Naive thymus-derived CD4-positive, alpha-beta T cell (primary cell): ENCODE results near the gene NSMF. TPM values are rescaled to one million over a fixed set of nuclear protein-coding genes. Genes with fewer than 3 reads are reported as not detected.

Experiments used
- ATAC-seq: fragments of 150-1000 bp; cut with Tn5 transposase; 2 replicates; pipeline ENCODE4 v1.10.0; 2021; ENCODE audit warnings: mild to moderate bottlenecking, moderate library complexity
- CTCF ChIA-PET: fragments of 350-600 bp; sonication (Branson Sonifier 250); formaldehyde crosslinking; loops from one replicate; lab custom pipeline; 2021; ENCODE audit warnings: antibody characterized with exemption; lab: Charles Lee
- POLR2A ChIA-PET: fragments of 350-600 bp; sonication (Branson Sonifier 250); formaldehyde crosslinking; loops from one replicate; lab custom pipeline; 2021; ENCODE audit warnings: antibody characterized with exemption, inconsistent platforms; lab: Charles Lee
- DNase-seq, 9 donors: peaks; one replicate each; pipeline versions ENCODE4 v3.0.0 to v3.0.0-alpha.2; 2020 to 2022; ENCODE audit warnings: mixed read lengths in 1 of 9
- H3K27ac ChIP-seq: one replicate; pipeline ENCODE4 v1.7.0; 2013; ENCODE audit warnings: mild to moderate bottlenecking, low read depth, low read length, moderate library complexity
- H3K27me3 ChIP-seq, 2 donors: one replicate each; pipeline ENCODE4 v1.7.0; 2013; ENCODE audit warnings: low read length in 2 of 2, mild to moderate bottlenecking in 2 of 2, moderate library complexity in 2 of 2; ENCODE audit not compliant: control insufficient read depth in 2 of 2, insufficient read depth in 2 of 2
- H3K36me3 ChIP-seq, 3 experiments: 1 replicate in 2 of 3; 2 replicates in 1 of 3; pipeline ENCODE4 v1.7.0; 2013; ENCODE audit warnings: low read length in 3 of 3, mild to moderate bottlenecking in 3 of 3, moderate library complexity in 1 of 3; ENCODE audit not compliant: insufficient read depth in 3 of 3, control insufficient read depth in 2 of 3
- H3K4me1 ChIP-seq, 2 donors: one replicate each; pipeline ENCODE4 v1.7.0; 2013; ENCODE audit warnings: low read length in 2 of 2, mild to moderate bottlenecking in 2 of 2, moderate library complexity in 1 of 2; ENCODE audit not compliant: control insufficient read depth in 2 of 2, insufficient read depth in 2 of 2
- H3K4me3 ChIP-seq: 2 replicates; pipeline ENCODE4 v1.7.0; 2013; ENCODE audit warnings: mild to moderate bottlenecking, low read length
- H3K9me3 ChIP-seq, 3 experiments: 1 replicate in 2 of 3; 2 replicates in 1 of 3; pipeline ENCODE4 v1.7.0; 2013; ENCODE audit warnings: low read length in 3 of 3; ENCODE audit not compliant: control insufficient read depth in 2 of 3
- H3K27ac Mint-ChIP-seq, 9 donors: one replicate each; pipeline ENCODE4 v1.8.0; 2020 to 2022; ENCODE audit warnings: mixed read lengths in 9 of 9, mild to moderate bottlenecking in 8 of 9, moderate library complexity in 5 of 9, inconsistent platforms in 2 of 9
- H3K27me3 Mint-ChIP-seq, 5 donors: one replicate each; pipeline ENCODE4 v1.8.0; 2021 to 2022; ENCODE audit warnings: mixed read lengths in 5 of 5, mild to moderate bottlenecking in 1 of 5
- H3K36me3 Mint-ChIP-seq, 5 donors: one replicate each; pipeline ENCODE4 v1.8.0; 2020 to 2022; ENCODE audit warnings: mixed read lengths in 5 of 5, mild to moderate bottlenecking in 3 of 5, inconsistent platforms in 1 of 5
- H3K4me1 Mint-ChIP-seq, 7 donors: one replicate each; pipeline ENCODE4 v1.8.0; 2020 to 2022; ENCODE audit warnings: mixed read lengths in 7 of 7, mild to moderate bottlenecking in 3 of 7, inconsistent platforms in 1 of 7
- H3K4me3 Mint-ChIP-seq, 10 donors: one replicate each; pipeline ENCODE4 v1.8.0; 2020 to 2022; ENCODE audit warnings: mild to moderate bottlenecking in 10 of 10, mixed read lengths in 10 of 10, moderate library complexity in 6 of 10, inconsistent platforms in 2 of 10
- H3K9me3 Mint-ChIP-seq, 11 donors: one replicate each; pipeline ENCODE4 v1.8.0; 2020 to 2022; ENCODE audit warnings: mixed read lengths in 11 of 11, mild to moderate bottlenecking in 4 of 11, inconsistent platforms in 1 of 11, moderate library complexity in 1 of 11
- intact Hi-C, 2 donors: fragments of 100-400 bp; cut with micrococcal nuclease; formaldehyde crosslinking; loops; one replicate each; pipeline ENCODE4 v1.15.1; 2023
- polyA plus RNA-seq, 2 donors: library from polyadenylated mRNA; unstranded; fragments of 300-500 nt; fragmentation: Illumina TruSeq; gene quantifications; one replicate each; pipeline ENCODE4 v1.2.3, GENCODE V29; 2021
- total RNA-seq, 6 experiments: library from RNA in 5 of 6; stranded (reverse) in 5 of 6; gene quantifications; 1 replicate in 5 of 6; 2 replicates in 1 of 6; pipeline ENCODE4 v1.2.3 and lab custom pipeline; 2021 to 2026

The NSMF gene
- total RNA-seq = 10 to 100 TPM; 22.9 to 92.0 (median 57.3) TPM
- polyA plus RNA-seq = 10 to 100 TPM; 10.9 to 21.4 TPM
- total RNA-seq (lab: John Stamatoyannopoulos, UW) = 92.2 reads per million, percentile 83 among the genes with 10 or more reads in this experiment

GRCh38 chr9:137459152-137459600 is at the start of gene NSMF:
TSS of gene NSMF (minus strand) at chr9:137459334. CDS start at chr9:137459102, 232 bp downstream.
- Histone ChIP-seq H3K4me3 (peak within 1 kb of the TSS; percentile 67), H3K27me3 (no peaks in the 10 kb centered on the region), H3K9me3 (no peaks in the 10 kb centered on the region), H3K36me3 (peaks cover 0 to 30% (median 4%) of the 10 kb centered on the region in 3 experiments), H3K27ac (peak within 1 kb of the TSS; percentile 93), H3K4me1 (peaks cover 36 to 54% of the 10 kb centered on the region in 2 donors)
- ChIA-PET CTCF (interaction anchor here (0.6 kb wide), 1 partner anchor 67 kb away, joined by 3 read pairs; no protein-coding TSS in a partner anchor), POLR2A (interaction anchor here (0.7 to 1.0 kb wide), 2 partner anchors 37 to 636 kb away, joined by 3 read pairs; partner anchors contain the start of gene EXD3)
- peak within 1 kb of the TSS; percentile 28 to 98 (median 91) for H3K27ac Mint-ChIP-seq
- peaks cover 0 to 55% (median 33%) of the 10 kb centered on the region in 7 donors for H3K4me1 Mint-ChIP-seq
- no peaks in the 10 kb centered on the region for H3K9me3 Mint-ChIP-seq
- intact Hi-C loops = loop anchor here (1.0 to 10.0 kb wide), 6 partner anchors 9 to 1214 kb away; partner anchors contain the start of genes EXD3 (in 2 of the 2), NOXA1 (in 2 of the 2), ARRDC1 (in 1 of the 2) and MRPL41 (in 1 of the 2)
- peak within 1 kb of the TSS; percentile 55 to 79 (median 68) for H3K4me3 Mint-ChIP-seq
- H3K27me3 Mint-ChIP-seq = no peaks in the 10 kb centered on the region
- peak; percentile 89 for ATAC-seq
- H3K36me3 Mint-ChIP-seq = peaks cover 0 to 4% (median 0%) of the 10 kb centered on the region in 5 donors
- peak; percentile 90 to 99 (median 95) for DNase-seq

- POLR2A ChIA-PET = no interaction called here
- Mint-ChIP-seq H3K9me3 (peaks cover 0 to 8% (median 0%) of the 10 kb centered on the region in 11 donors), H3K27ac (no peak overlapping the region), H3K27me3 (no peaks in the 10 kb centered on the region), H3K36me3 (peaks cover 0 to 3% (median 0%) of the 10 kb centered on the region in 5 donors), H3K4me1 (peaks cover 0 to 7% (median 1%) of the 10 kb centered on the region in 7 donors), H3K4me3 (no peak overlapping the region)
- CTCF ChIA-PET = no interaction called here
- intact Hi-C loops = no loop called here
- Histone ChIP-seq H3K27me3 (no peaks in the 10 kb centered on the region), H3K9me3 (no peaks in the 10 kb centered on the region), H3K36me3 (no peaks in the 10 kb centered on the region), H3K27ac (no peak overlapping the region), H3K4me3 (no peak overlapping the region), H3K4me1 (no peaks in the 10 kb centered on the region)
- DNase-seq (no peak), ATAC-seq (no peak)
Observed at GRCh38 chr9:137506702-137507171, 47.6 kb upstream of the NSMF start.

- Histone ChIP-seq H3K36me3 (no peaks in the 10 kb centered on the region), H3K4me3 (no peak overlapping the region), H3K27me3 (no peaks in the 10 kb centered on the region), H3K9me3 (no peaks in the 10 kb centered on the region), H3K27ac (no peak overlapping the region), H3K4me1 (no peaks in the 10 kb centered on the region)
- no peaks in the 10 kb centered on the region for H3K27me3 Mint-ChIP-seq
- no peak for ATAC-seq
- H3K36me3 Mint-ChIP-seq = peaks cover 0 to 3% (median 0%) of the 10 kb centered on the region in 5 donors
- no peak overlapping the region for H3K27ac Mint-ChIP-seq
- intact Hi-C loops = no loop called here
- no peak overlapping the region for H3K4me3 Mint-ChIP-seq
- DNase-seq = no peak
- H3K9me3 Mint-ChIP-seq = peaks cover 0 to 9% (median 0%) of the 10 kb centered on the region in 11 donors
- H3K4me1 Mint-ChIP-seq = peaks cover 0 to 7% (median 3%) of the 10 kb centered on the region in 7 donors
- ChIA-PET CTCF (no interaction called here), POLR2A (no interaction called here)
Observed at GRCh38 chr9:137506274-137506673, 47.1 kb upstream of the NSMF start.

- Mint-ChIP-seq H3K4me3 (no peak overlapping the region), H3K27ac (no peak overlapping the region), H3K4me1 (peaks cover 0 to 7% (median 3%) of the 10 kb centered on the region in 7 donors), H3K36me3 (peaks cover 0 to 3% (median 0%) of the 10 kb centered on the region in 5 donors), H3K27me3 (no peaks in the 10 kb centered on the region), H3K9me3 (peaks cover 0 to 9% (median 0%) of the 10 kb centered on the region in 11 donors)
- no peaks in the 10 kb centered on the region for H3K36me3 ChIP-seq
- H3K4me1 ChIP-seq = no peaks in the 10 kb centered on the region
- intact Hi-C loops = no loop called here
- DNase-seq = no peak
- no peaks in the 10 kb centered on the region for H3K27me3 ChIP-seq
- no peaks in the 10 kb centered on the region for H3K9me3 ChIP-seq
- no peak overlapping the region for H3K4me3 ChIP-seq
- POLR2A ChIA-PET = interaction anchor here (1.1 to 1.5 kb wide), 2 partner anchors 19 to 36 kb away, joined by 3 read pairs; no protein-coding TSS in a partner anchor
- no peak for ATAC-seq
- CTCF ChIA-PET = no interaction called here
- no peak overlapping the region for H3K27ac ChIP-seq
Observed at GRCh38 chr9:137505421-137506140, 46.4 kb upstream of the NSMF start.

GRCh38 chr9:137504432-137504777 is 45.3 kb upstream of the NSMF start:
- H3K36me3 Mint-ChIP-seq = peaks cover 0 to 3% (median 0%) of the 10 kb centered on the region in 5 donors
- intact Hi-C loops = no loop called here
- ChIA-PET CTCF (no interaction called here), POLR2A (interaction anchor here (1.5 kb wide), 1 partner anchor 20 kb away, joined by 3 read pairs; no protein-coding TSS in a partner anchor)
- no peaks in the 10 kb centered on the region for H3K27me3 Mint-ChIP-seq
- no peak overlapping the region for H3K27ac ChIP-seq
- no peaks in the 10 kb centered on the region for H3K27me3 ChIP-seq
- H3K4me3 Mint-ChIP-seq = no peak overlapping the region
- ATAC-seq (no peak), DNase-seq (no peak)
- peaks cover 0 to 7% (median 1%) of the 10 kb centered on the region in 7 donors for H3K4me1 Mint-ChIP-seq
- H3K36me3 ChIP-seq = no peaks in the 10 kb centered on the region
- H3K4me1 ChIP-seq = no peaks in the 10 kb centered on the region
- peaks cover 0 to 9% (median 0%) of the 10 kb centered on the region in 11 donors for H3K9me3 Mint-ChIP-seq
- no peak overlapping the region for H3K27ac Mint-ChIP-seq
- H3K4me3 ChIP-seq = no peak overlapping the region
- no peaks in the 10 kb centered on the region for H3K9me3 ChIP-seq

GRCh38 chr9:137502008-137502911 is 43.1 kb upstream of the NSMF start:
- peak overlapping the region in 8 of 9 donors; percentile 36 to 93 (median 68) for H3K27ac Mint-ChIP-seq

More at GRCh38 chr9:137502008-137502911, 43.1 kb upstream of the NSMF start:
- Mint-ChIP-seq H3K9me3 (peaks cover 0 to 8% (median 0%) of the 10 kb centered on the region in 11 donors), H3K4me3 (peak overlapping the region in 3 of 10 donors; percentile 25 to 53 (median 30)), H3K27me3 (no peaks in the 10 kb centered on the region), H3K4me1 (peaks cover 0 to 7% (median 0%) of the 10 kb centered on the region in 7 donors), H3K36me3 (peaks cover 0 to 4% (median 0%) of the 10 kb centered on the region in 5 donors)
- intact Hi-C loops = no loop called here
- peak in 1 of 9 donors; percentile 27 for DNase-seq
- POLR2A ChIA-PET = no interaction called here
- CTCF ChIA-PET = no interaction called here
- Histone ChIP-seq H3K4me3 (no peak overlapping the region), H3K27ac (no peak overlapping the region), H3K27me3 (no peaks in the 10 kb centered on the region), H3K4me1 (no peaks in the 10 kb centered on the region), H3K36me3 (no peaks in the 10 kb centered on the region), H3K9me3 (no peaks in the 10 kb centered on the region)
- no peak for ATAC-seq
